GM12878 (cell line): ENCODE results near the gene CXorf66. TPM values are rescaled to one million over a fixed set of nuclear protein-coding genes. Genes with fewer than 3 reads are reported as not detected.

Source experiments
- ATAC-seq: fragments of 200-7000 bp; cut with Tn5 transposase; 3 replicates; pipeline ENCODE4 v1.9.1; 2020; ENCODE audit warnings: mild to moderate bottlenecking, moderate library complexity
- BruUV-seq: library from RNA; stranded (reverse); fragments of 400-500 nt; replicated peaks from 2 replicates; lab custom pipeline; 2021; lab: Mats Ljungman, UMichigan
- CTCF ChIA-PET: fragments of 300-600 bp; sonication (Branson Sonifier 250); formaldehyde crosslinking; extraction: SDS; loops from one replicate; lab custom pipeline; 2021; ENCODE audit warnings: inconsistent platforms; lab: Yijun Ruan, JAX
- POLR2A ChIA-PET: fragments of 350-600 bp; formaldehyde crosslinking; extraction: SDS; loops from one replicate; lab custom pipeline; 2021; ENCODE audit warnings: inconsistent platforms; lab: Charles Lee
- RAD21 ChIA-PET: fragments of 300-600 bp; sonication (Branson Sonifier 250); formaldehyde crosslinking; loops from one replicate; lab custom pipeline; 2023; ENCODE audit warnings: antibody characterized with exemption; ENCODE audit not compliant: unreplicated experiment; lab: Charles Lee
- SMC1A ChIA-PET: fragments of 300-600 bp; sonication (Branson Sonifier 250); formaldehyde crosslinking; loops from one replicate; lab custom pipeline; 2023; ENCODE audit not compliant: unreplicated experiment, uncharacterized antibody; lab: Charles Lee
- DNase-seq: peaks from one replicate; pipeline ENCODE4 v3.0.0-alpha.2; 2011; ENCODE audit warnings: low read depth, low spot score
- FAIRE-seq: peaks from 3 replicates; lab custom pipeline; 2011; peaks lifted over from hg19 to GRCh38; lab: Jason Lieb, UNC
- H2AFZ ChIP-seq: 2 replicates; pipeline ENCODE4 v1.6.0; 2011; ENCODE audit warnings: low read depth, low read length, control low read depth; ENCODE audit not compliant: control insufficient read depth
- H3K27ac ChIP-seq: 2 replicates; pipeline ENCODE4 v1.5.1; 2011; ENCODE audit warnings: control low read depth; ENCODE audit not compliant: control insufficient read depth, insufficient read depth
- H3K27me3 ChIP-seq, 2 experiments: replicated peaks in 1 of 2; 2 replicates each; pipeline versions ENCODE4 v1.6.0 to v1.6.1; 2011; ENCODE audit warnings: low read length in 1 of 2; ENCODE audit not compliant: control insufficient read depth in 2 of 2, insufficient read depth in 2 of 2
- H3K36me3 ChIP-seq, 2 experiments: 2 replicates each; pipeline ENCODE4 v1.5.1; 2011; ENCODE audit warnings: low read length in 1 of 2; ENCODE audit not compliant: control insufficient read depth in 2 of 2, insufficient read depth in 2 of 2
- H3K4me1 ChIP-seq: 2 replicates; pipeline ENCODE4 v1.6.1; 2011; ENCODE audit warnings: mild to moderate bottlenecking, low read length, moderate library complexity, mixed read lengths; ENCODE audit not compliant: control insufficient read depth, insufficient read depth
- H3K4me2 ChIP-seq: 2 replicates; pipeline ENCODE4 v1.6.0; 2011; ENCODE audit warnings: control low read depth; ENCODE audit not compliant: control insufficient read depth, insufficient read depth
- H3K4me3 ChIP-seq: fragments of 200-600 bp; sonication (generic); 2 replicates; pipeline ENCODE4 v1.5.1; 2016
- H3K79me2 ChIP-seq: 2 replicates; pipeline ENCODE4 v1.6.0; 2011; ENCODE audit warnings: low read length; ENCODE audit not compliant: control insufficient read depth, insufficient read depth
- H3K9ac ChIP-seq: 2 replicates; pipeline ENCODE4 v1.8.0; 2011; ENCODE audit warnings: low read length, control low read depth, mixed read lengths; ENCODE audit not compliant: control insufficient read depth, insufficient read depth
- H3K9me3 ChIP-seq: replicated peaks from 3 replicates; pipeline ENCODE4 v1.5.1; 2011; ENCODE audit warnings: mild to moderate bottlenecking, low read length; ENCODE audit not compliant: control insufficient read depth, insufficient read depth
- H4K20me1 ChIP-seq: 2 replicates; pipeline ENCODE4 v1.6.0; 2011; ENCODE audit not compliant: control insufficient read depth, insufficient read depth
- CREB1 ChIP-seq: IDR thresholded peaks from 2 replicates; pipeline ENCODE4 v1.6.1; 2012; ENCODE audit warnings: low read depth, mild to moderate bottlenecking, inconsistent platforms
- EED ChIP-seq: sonication (generic); IDR thresholded peaks from 2 replicates; pipeline ENCODE4 v1.6.1; 2016; ENCODE audit warnings: antibody characterized with exemption, low read depth
- HDAC6 ChIP-seq: fragments of 200-600 bp; sonication (generic); IDR thresholded peaks from one replicate; pipeline ENCODE4 v1.8.0; 2017; ENCODE audit warnings: antibody characterized with exemption; ENCODE audit not compliant: unreplicated experiment
- PAX5 ChIP-seq: IDR thresholded peaks from 2 replicates; pipeline ENCODE4 v1.6.1; 2011; ENCODE audit warnings: low read depth, low read length, borderline replicate concordance
- RBBP5 ChIP-seq: fragments of 200-600 bp; sonication (generic); conservative IDR thresholded peaks from 2 replicates; pipeline ENCODE4 v1.6.1; 2016
- RCOR1 ChIP-seq: conservative IDR thresholded peaks from 2 replicates; pipeline ENCODE4 v1.6.1; 2012; ENCODE audit warnings: low read depth, low read length, improper control_type of control experiment
- RUNX3 ChIP-seq: IDR thresholded peaks from 2 replicates; pipeline ENCODE4 v1.6.1; 2012; ENCODE audit warnings: low read length, inconsistent platforms
- SP1 ChIP-seq: IDR thresholded peaks from one replicate; pipeline ENCODE4 v1.6.1; 2011; ENCODE audit warnings: low read depth, low read length
- STAT1 ChIP-seq: fragments of 450-650 bp; conservative IDR thresholded peaks from 2 replicates; pipeline ENCODE4 v1.6.1; 2014; ENCODE audit warnings: antibody characterized with exemption, mild to moderate bottlenecking
- TCF3 ChIP-seq: IDR thresholded peaks from 2 replicates; pipeline ENCODE4 v1.6.1; 2012; ENCODE audit warnings: low read depth, mild to moderate bottlenecking, low read length, borderline replicate concordance; ENCODE audit not compliant: insufficient read depth
- TCF7 ChIP-seq: IDR thresholded peaks from 2 replicates; pipeline ENCODE4 v1.6.1; 2014; ENCODE audit warnings: antibody characterized with exemption, borderline replicate concordance
- WGBS: methylation state at CpG from one replicate; pipeline ENCODE4 v1.1.6; 2016; ENCODE audit warnings: low lambda C conversion rate; ENCODE audit not compliant: insufficient replicate concordance, insufficient coverage; ENCODE audit errors: missing lambda C conversion rate; 5-methylcytosine and 5-hydroxymethylcytosine counted together
- in situ Hi-C: fragments of 300-500 bp; cut with MboI; formaldehyde crosslinking; loops from 9 replicates; pipeline ENCODE4 v1.14.3; 2018; ENCODE audit warnings: mixed read lengths
- intact Hi-C: fragments of 100-400 bp; cut with micrococcal nuclease; formaldehyde crosslinking; loops from one replicate; pipeline ENCODE4 v1.14.2; 2022; ENCODE audit not compliant: unreplicated experiment
- polyA plus RNA-seq, 11 experiments: library from polyadenylated mRNA; depleted of rRNA in 4 of 11; unstranded in 6 of 11; stranded (reverse) in 5 of 11; fragments of >200 nt; fragmentation: Nextera tagmentation in 4 of 11; fragmentation: Illumina TruSeq in 1 of 11; extraction: Ambion mirVana in 4 of 11; extraction: Trizol in 1 of 11; gene quantifications; 1 replicate in 1 of 11; 2 replicates in 10 of 11; pipeline versions ENCODE4 v1.2.1 to v1.2.3, GENCODE V29; 2011 to 2016; ENCODE audit warnings: inconsistent platforms in 2 of 11, missing spikeins in 2 of 11, low read depth in 1 of 11
- total RNA-seq, 4 experiments: library from RNA; depleted of rRNA in 3 of 4; stranded (reverse); fragments of >200 nt in 3 of 4; fragmentation: Illumina TruSeq in 1 of 4; extraction: Trizol in 1 of 4; gene quantifications; 2 replicates each; pipeline versions ENCODE4 v1.2.1 to v1.2.3, GENCODE V29; 2013 to 2021
- TF ChIP-seq, protein P1 (sequence below): fragments of 450-650 bp; IDR thresholded peaks from 2 replicates; pipeline ENCODE4 v1.6.1; 2017; ENCODE audit warnings: borderline replicate concordance
- TF ChIP-seq, protein P2 (sequence below): fragments of 450-650 bp; IDR thresholded peaks from 2 replicates; pipeline ENCODE4 v1.6.1; 2018; ENCODE audit warnings: mild to moderate bottlenecking, low read depth, moderate library complexity; ENCODE audit not compliant: partially characterized antibody
- TF ChIP-seq, protein P3 (sequence below): fragments of 450-650 bp; IDR thresholded peaks from 2 replicates; pipeline ENCODE4 v1.6.1; 2016; ENCODE audit warnings: mild to moderate bottlenecking
- TF ChIP-seq, protein P4 (sequence below): fragments of 150-350 bp; IDR thresholded peaks from 2 replicates; pipeline ENCODE4 v1.6.1; 2014; ENCODE audit warnings: mild to moderate bottlenecking, low read depth, low read length
- TF ChIP-seq, protein P5 (sequence below): fragments of 450-650 bp; formaldehyde crosslinking; IDR thresholded peaks from 2 replicates; pipeline ENCODE4 v1.4.0; 2020; ENCODE audit warnings: mild to moderate bottlenecking, moderate library complexity

The CXorf66 gene
- total and polyA plus RNA-seq, 10 of the 15 experiments (the other 5 are each of a cell fraction or from before 2014, with no cell fraction given), result not detected

DNA sequence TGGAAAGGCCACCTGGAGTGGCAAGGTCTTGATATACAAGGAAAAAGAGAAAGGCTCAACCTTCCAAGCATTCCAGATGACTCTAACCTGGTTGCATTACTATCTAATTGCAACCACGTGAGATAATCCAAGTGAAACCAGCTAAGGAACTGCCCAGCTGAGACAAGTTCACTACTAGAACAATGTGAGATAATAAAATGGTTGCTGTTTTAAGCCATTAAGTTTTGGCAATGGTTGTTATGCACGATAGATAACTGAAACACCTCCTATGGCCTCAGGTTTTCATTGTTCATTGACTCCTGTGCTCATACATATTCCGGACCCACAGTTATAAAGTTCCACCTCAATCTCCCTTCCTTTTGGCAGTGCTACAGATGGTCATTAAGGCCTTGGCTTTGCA, 9.2 kb upstream of the CXorf66 start:
- Histone ChIP-seq H4K20me1 (no peaks in the 10 kb centered on the region), H3K27ac (no peak overlapping the region), H3K79me2 (no peaks in the 10 kb centered on the region), H3K9ac (no peak overlapping the region), H3K4me2 (no peak overlapping the region), H3K36me3 (no peaks in the 10 kb centered on the region), H3K27me3 (no peaks in the 10 kb centered on the region), H3K4me1 (no peaks in the 10 kb centered on the region), H3K9me3 (no peaks in the 10 kb centered on the region), H2AFZ (no peak overlapping the region), H3K4me3 (no peak overlapping the region)
- DNase-seq, result no peak
- ChIA-PET SMC1A (no interaction called here), CTCF (no interaction called here), POLR2A (no interaction called here), RAD21 (no interaction called here)
- intact Hi-C loops, result loop anchor here (10.0 kb wide), 1 partner anchor 850 kb away; no protein-coding TSS in a partner anchor
- TF ChIP-seq RCOR1 (no peak), RUNX3 (no peak), TCF7 (no peak), STAT1 (no peak), RBBP5 (no peak), HDAC6 (no peak), EED (no peak), SP1 (no peak), PAX5 (no peak), TCF3 (no peak), CREB1 (no peak)
- TF ChIP-seq, protein P1, sequence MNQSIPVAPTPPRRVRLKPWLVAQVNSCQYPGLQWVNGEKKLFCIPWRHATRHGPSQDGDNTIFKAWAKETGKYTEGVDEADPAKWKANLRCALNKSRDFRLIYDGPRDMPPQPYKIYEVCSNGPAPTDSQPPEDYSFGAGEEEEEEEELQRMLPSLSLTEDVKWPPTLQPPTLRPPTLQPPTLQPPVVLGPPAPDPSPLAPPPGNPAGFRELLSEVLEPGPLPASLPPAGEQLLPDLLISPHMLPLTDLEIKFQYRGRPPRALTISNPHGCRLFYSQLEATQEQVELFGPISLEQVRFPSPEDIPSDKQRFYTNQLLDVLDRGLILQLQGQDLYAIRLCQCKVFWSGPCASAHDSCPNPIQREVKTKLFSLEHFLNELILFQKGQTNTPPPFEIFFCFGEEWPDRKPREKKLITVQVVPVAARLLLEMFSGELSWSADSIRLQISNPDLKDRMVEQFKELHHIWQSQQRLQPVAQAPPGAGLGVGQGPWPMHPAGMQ, result no peak
- TF ChIP-seq, protein P2, sequence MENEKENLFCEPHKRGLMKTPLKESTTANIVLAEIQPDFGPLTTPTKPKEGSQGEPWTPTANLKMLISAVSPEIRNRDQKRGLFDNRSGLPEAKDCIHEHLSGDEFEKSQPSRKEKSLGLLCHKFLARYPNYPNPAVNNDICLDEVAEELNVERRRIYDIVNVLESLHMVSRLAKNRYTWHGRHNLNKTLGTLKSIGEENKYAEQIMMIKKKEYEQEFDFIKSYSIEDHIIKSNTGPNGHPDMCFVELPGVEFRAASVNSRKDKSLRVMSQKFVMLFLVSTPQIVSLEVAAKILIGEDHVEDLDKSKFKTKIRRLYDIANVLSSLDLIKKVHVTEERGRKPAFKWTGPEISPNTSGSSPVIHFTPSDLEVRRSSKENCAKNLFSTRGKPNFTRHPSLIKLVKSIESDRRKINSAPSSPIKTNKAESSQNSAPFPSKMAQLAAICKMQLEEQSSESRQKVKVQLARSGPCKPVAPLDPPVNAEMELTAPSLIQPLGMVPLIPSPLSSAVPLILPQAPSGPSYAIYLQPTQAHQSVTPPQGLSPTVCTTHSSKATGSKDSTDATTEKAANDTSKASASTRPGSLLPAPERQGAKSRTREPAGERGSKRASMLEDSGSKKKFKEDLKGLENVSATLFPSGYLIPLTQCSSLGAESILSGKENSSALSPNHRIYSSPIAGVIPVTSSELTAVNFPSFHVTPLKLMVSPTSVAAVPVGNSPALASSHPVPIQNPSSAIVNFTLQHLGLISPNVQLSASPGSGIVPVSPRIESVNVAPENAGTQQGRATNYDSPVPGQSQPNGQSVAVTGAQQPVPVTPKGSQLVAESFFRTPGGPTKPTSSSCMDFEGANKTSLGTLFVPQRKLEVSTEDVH, result no peak
- TF ChIP-seq, protein P3, sequence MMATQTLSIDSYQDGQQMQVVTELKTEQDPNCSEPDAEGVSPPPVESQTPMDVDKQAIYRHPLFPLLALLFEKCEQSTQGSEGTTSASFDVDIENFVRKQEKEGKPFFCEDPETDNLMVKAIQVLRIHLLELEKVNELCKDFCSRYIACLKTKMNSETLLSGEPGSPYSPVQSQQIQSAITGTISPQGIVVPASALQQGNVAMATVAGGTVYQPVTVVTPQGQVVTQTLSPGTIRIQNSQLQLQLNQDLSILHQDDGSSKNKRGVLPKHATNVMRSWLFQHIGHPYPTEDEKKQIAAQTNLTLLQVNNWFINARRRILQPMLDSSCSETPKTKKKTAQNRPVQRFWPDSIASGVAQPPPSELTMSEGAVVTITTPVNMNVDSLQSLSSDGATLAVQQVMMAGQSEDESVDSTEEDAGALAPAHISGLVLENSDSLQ, result no peak
- TF ChIP-seq, protein P4, sequence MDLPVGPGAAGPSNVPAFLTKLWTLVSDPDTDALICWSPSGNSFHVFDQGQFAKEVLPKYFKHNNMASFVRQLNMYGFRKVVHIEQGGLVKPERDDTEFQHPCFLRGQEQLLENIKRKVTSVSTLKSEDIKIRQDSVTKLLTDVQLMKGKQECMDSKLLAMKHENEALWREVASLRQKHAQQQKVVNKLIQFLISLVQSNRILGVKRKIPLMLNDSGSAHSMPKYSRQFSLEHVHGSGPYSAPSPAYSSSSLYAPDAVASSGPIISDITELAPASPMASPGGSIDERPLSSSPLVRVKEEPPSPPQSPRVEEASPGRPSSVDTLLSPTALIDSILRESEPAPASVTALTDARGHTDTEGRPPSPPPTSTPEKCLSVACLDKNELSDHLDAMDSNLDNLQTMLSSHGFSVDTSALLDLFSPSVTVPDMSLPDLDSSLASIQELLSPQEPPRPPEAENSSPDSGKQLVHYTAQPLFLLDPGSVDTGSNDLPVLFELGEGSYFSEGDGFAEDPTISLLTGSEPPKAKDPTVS, result no peak
- TF ChIP-seq, protein P5, sequence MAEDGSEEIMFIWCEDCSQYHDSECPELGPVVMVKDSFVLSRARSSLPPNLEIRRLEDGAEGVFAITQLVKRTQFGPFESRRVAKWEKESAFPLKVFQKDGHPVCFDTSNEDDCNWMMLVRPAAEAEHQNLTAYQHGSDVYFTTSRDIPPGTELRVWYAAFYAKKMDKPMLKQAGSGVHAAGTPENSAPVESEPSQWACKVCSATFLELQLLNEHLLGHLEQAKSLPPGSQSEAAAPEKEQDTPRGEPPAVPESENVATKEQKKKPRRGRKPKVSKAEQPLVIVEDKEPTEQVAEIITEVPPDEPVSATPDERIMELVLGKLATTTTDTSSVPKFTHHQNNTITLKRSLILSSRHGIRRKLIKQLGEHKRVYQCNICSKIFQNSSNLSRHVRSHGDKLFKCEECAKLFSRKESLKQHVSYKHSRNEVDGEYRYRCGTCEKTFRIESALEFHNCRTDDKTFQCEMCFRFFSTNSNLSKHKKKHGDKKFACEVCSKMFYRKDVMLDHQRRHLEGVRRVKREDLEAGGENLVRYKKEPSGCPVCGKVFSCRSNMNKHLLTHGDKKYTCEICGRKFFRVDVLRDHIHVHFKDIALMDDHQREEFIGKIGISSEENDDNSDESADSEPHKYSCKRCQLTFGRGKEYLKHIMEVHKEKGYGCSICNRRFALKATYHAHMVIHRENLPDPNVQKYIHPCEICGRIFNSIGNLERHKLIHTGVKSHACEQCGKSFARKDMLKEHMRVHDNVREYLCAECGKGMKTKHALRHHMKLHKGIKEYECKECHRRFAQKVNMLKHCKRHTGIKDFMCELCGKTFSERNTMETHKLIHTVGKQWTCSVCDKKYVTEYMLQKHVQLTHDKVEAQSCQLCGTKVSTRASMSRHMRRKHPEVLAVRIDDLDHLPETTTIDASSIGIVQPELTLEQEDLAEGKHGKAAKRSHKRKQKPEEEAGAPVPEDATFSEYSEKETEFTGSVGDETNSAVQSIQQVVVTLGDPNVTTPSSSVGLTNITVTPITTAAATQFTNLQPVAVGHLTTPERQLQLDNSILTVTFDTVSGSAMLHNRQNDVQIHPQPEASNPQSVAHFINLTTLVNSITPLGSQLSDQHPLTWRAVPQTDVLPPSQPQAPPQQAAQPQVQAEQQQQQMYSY, result no peak
- WGBS, result 52% methylated on average over 3 of the region's 3 CpGs
- no TSS peak for BruUV-seq
- FAIRE-seq, result no peak
- in situ Hi-C loops, result no loop called here
- ATAC-seq, result no peak
